T1000 (cell line): ENCODE results near the gene HNRNPA3.
"Not testable (repeated sequence)": the region's sequence is repeated elsewhere in the genome, so short reads cannot be mapped to it uniquely, and the experiment has no call there.

Experiments used
- DNase-seq: peaks from one replicate; lab custom pipeline; 2025; ENCODE audit warnings: mixed read lengths; lab: John Stamatoyannopoulos, UW

Gene HNRNPA3

GRCh38 chr2:177234267-177234666 is 21.7 kb downstream of the HNRNPA3 start:
- DNase-seq, result no peak

GRCh38 chr2:177235855-177236437 is 23.4 kb downstream of the HNRNPA3 start:
- DNase-seq, result no peak

- no peak for DNase-seq
Measured at GRCh38 chr2:177237932-177238331, 25.3 kb downstream of the HNRNPA3 start.

GRCh38 chr2:177239053-177239452 is 26.5 kb downstream of the HNRNPA3 start:
- DNase-seq, result no peak

GRCh38 chr2:177239932-177240630 is 27.5 kb downstream of the HNRNPA3 start:
- no peak for DNase-seq

GRCh38 chr2:177241711-177242120 is 29.1 kb downstream of the HNRNPA3 start:
- DNase-seq, result no peak

- DNase-seq, result peak; percentile 14
Measured at GRCh38 chr2:177242121-177242987, 29.8 kb downstream of the HNRNPA3 start.

GRCh38 chr2:177243073-177243472 is 30.5 kb downstream of the HNRNPA3 start:
- no peak for DNase-seq

GRCh38 chr2:177243476-177243875 is 30.9 kb downstream of the HNRNPA3 start:
- no peak for DNase-seq

- no peak for DNase-seq
Measured at GRCh38 chr2:177244244-177244771, 31.7 kb downstream of the HNRNPA3 start.

- DNase-seq, result no peak
Measured at GRCh38 chr2:177245010-177245422, 32.4 kb downstream of the HNRNPA3 start.

- no peak for DNase-seq
Measured at GRCh38 chr2:177246000-177246399, 33.4 kb downstream of the HNRNPA3 start.

- not testable (repeated sequence) for DNase-seq
Measured at GRCh38 chr2:177246523-177247030, 34.0 kb downstream of the HNRNPA3 start.

- DNase-seq, result no peak
Measured at GRCh38 chr2:177247693-177248262, 35.2 kb downstream of the HNRNPA3 start.

GRCh38 chr2:177249038-177249437 is 36.4 kb downstream of the HNRNPA3 start:
- no peak for DNase-seq

- no peak for DNase-seq
Measured at GRCh38 chr2:177250461-177250860, 37.9 kb downstream of the HNRNPA3 start.

- DNase-seq, result no peak
Measured at GRCh38 chr2:177251165-177251542, 38.6 kb downstream of the HNRNPA3 start.

- DNase-seq, result no peak
Measured at GRCh38 chr2:177252808-177253531, 40.4 kb downstream of the HNRNPA3 start.

- DNase-seq, result no peak
Measured at GRCh38 chr2:177253704-177254103, 41.1 kb downstream of the HNRNPA3 start.

- DNase-seq, result no peak
Measured at GRCh38 chr2:177254433-177255226, 42.0 kb downstream of the HNRNPA3 start.

GRCh38 chr2:177255227-177255601 is 42.6 kb downstream of the HNRNPA3 start:
- DNase-seq, result no peak
